ENCODE measurements around the gene ARID1A. TPM values are rescaled to one million over a fixed set of nuclear protein-coding genes. Genes with fewer than 3 reads are reported as not detected.
A peak's percentile ranks its signal among the peaks of the same experiment; 100 is the strongest.

Gene ARID1A
- total and polyA plus RNA-seq, 2 donors (not counting 3 experiments of a cell fraction or from before 2014, with no cell fraction given) = 36.9 to 77.2 TPM

GRCh38 chr1:26820784-26821269, 125.0 kb downstream of the ARID1A start:
- dilution Hi-C loops (cut with MboI; ENCODE audit: extremely low pct_ligation_motif_present, low sequenced_read_pairs) = no loop called here
- Histone ChIP-seq H3K36me3 (ENCODE audit: control insufficient read depth in 2 of 2, extremely low read depth in 1 of 2, insufficient read depth in 2 of 2, low read length in 2 of 2) (no peaks in the 10 kb centered on the region), H3K4me1 (ENCODE audit: control insufficient read depth, extremely low read depth, insufficient read depth, low read length) (no peaks in the 10 kb centered on the region), H3K27me3 (ENCODE audit: control insufficient read depth in 2 of 2, insufficient read depth in 2 of 2, low read length in 2 of 2) (no peaks in the 10 kb centered on the region), H3K4me2 (ENCODE audit: insufficient read depth, low read length) (no peak overlapping the region), H3K9ac (replicated peaks; ENCODE audit: extremely low read depth, insufficient read depth, low read length) (no peak overlapping the region), H3K79me2 (ENCODE audit: control insufficient read depth, insufficient read depth, low read length) (no peaks in the 10 kb centered on the region), H4K20me1 (replicated peaks; ENCODE audit: control insufficient read depth, extremely low read depth, insufficient read depth, low read length) (no peaks in the 10 kb centered on the region), H3K27ac (ENCODE audit: insufficient read depth, low read depth, low read length) (no peak overlapping the region), H3K4me3 (replicated peaks in 1 of 3; ENCODE audit: insufficient read depth in 1 of 3, low read depth in 1 of 3, low read length in 3 of 3) (no peak overlapping the region), H3K9me3 (replicated peaks; ENCODE audit: control insufficient read depth, insufficient read depth, low read length) (no peaks in the 10 kb centered on the region), H2AFZ (ENCODE audit: low read depth, low read length) (no peak overlapping the region), H3K9me1 (replicated peaks; ENCODE audit: control insufficient read depth, extremely low read depth, insufficient read depth, low read length) (no peaks in the 10 kb centered on the region)
- no peak for DNase-seq (ENCODE audit: low read depth, low spot score)
- TF ChIP-seq JUN (IDR thresholded peaks at IDR 0.05; ENCODE audit: borderline replicate concordance, insufficient read depth, insufficient read length, low read depth) = no peak
- no peak for TF ChIP-seq GATA2 (IDR thresholded peaks at IDR 0.05; ENCODE audit: insufficient read depth, insufficient read length, low read depth, low read length)
- TF ChIP-seq CTCF (IDR thresholded peaks at IDR 0.05; ENCODE audit: extremely low read depth in 1 of 2, insufficient read depth in 1 of 2, low read depth in 1 of 2, low read length in 2 of 2) = peak in 1 of 2 donors; percentile 7
- ChIA-PET CTCF (interaction anchor here (0.5 to 3.7 kb wide), 14 partner anchors 10 to 304 kb away, joined by 3 to 35 read pairs (median 4); no protein-coding TSS in a partner anchor), POLR2A (interaction anchor here (0.9 kb wide), 1 partner anchor 128 kb away, joined by 5 read pairs; no protein-coding TSS in a partner anchor)
- no TSS peak for BruUV-seq (replicated peaks)
- intact Hi-C loops (cut with micrococcal nuclease) = no loop called here
- FAIRE-seq = no peak

- H4K20me1 ChIP-seq (replicated peaks; ENCODE audit: control insufficient read depth, extremely low read depth, insufficient read depth, low read length) = no peaks in the 10 kb centered on the region
- TF ChIP-seq CTCF (IDR thresholded peaks at IDR 0.05; ENCODE audit: extremely low read depth in 1 of 2, insufficient read depth in 1 of 2, low read depth in 1 of 2, low read length in 2 of 2) (no peak), POLR2A (IDR thresholded peaks at IDR 0.05; ENCODE audit: low read depth, low read length) (no peak), POLR2AphosphoS5 (IDR thresholded peaks at IDR 0.05; ENCODE audit: insufficient read depth, low read depth, low read length) (no peak)
- no peak overlapping the region for H3K9ac ChIP-seq (replicated peaks; ENCODE audit: extremely low read depth, insufficient read depth, low read length)
- H3K27me3 ChIP-seq (ENCODE audit: control insufficient read depth in 2 of 2, insufficient read depth in 2 of 2, low read length in 2 of 2) = no peaks in the 10 kb centered on the region
- no peaks in the 10 kb centered on the region for H3K9me3 ChIP-seq (replicated peaks; ENCODE audit: control insufficient read depth, insufficient read depth, low read length)
- dilution Hi-C loops (cut with MboI; ENCODE audit: extremely low pct_ligation_motif_present, low sequenced_read_pairs) (no loop called here), intact Hi-C loops (cut with micrococcal nuclease) (no loop called here)
- peaks cover 11% of the 10 kb centered on the region for H3K4me1 ChIP-seq (ENCODE audit: control insufficient read depth, extremely low read depth, insufficient read depth, low read length)
- H2AFZ ChIP-seq (ENCODE audit: low read depth, low read length) = no peak overlapping the region
- peaks cover 10% of the 10 kb centered on the region for H3K79me2 ChIP-seq (ENCODE audit: control insufficient read depth, insufficient read depth, low read length)
- no peak for FAIRE-seq
- ChIA-PET POLR2A (interaction anchor here (0.7 kb wide), 2 partner anchors 28 to 323 kb away, joined by 5 to 7 read pairs; no protein-coding TSS in a partner anchor), CTCF (interaction anchor here (0.7 to 1.5 kb wide), 5 partner anchors 12 to 224 kb away, joined by 3 to 9 read pairs (median 5); no protein-coding TSS in a partner anchor)
- no peaks in the 10 kb centered on the region for H3K36me3 ChIP-seq (ENCODE audit: control insufficient read depth in 2 of 2, extremely low read depth in 1 of 2, insufficient read depth in 2 of 2, low read length in 2 of 2)
- no peaks in the 10 kb centered on the region for H3K9me1 ChIP-seq (replicated peaks; ENCODE audit: control insufficient read depth, extremely low read depth, insufficient read depth, low read length)
- no peak overlapping the region for H3K4me3 ChIP-seq (replicated peaks in 1 of 3; ENCODE audit: insufficient read depth in 1 of 3, low read depth in 1 of 3, low read length in 3 of 3)
- no peak overlapping the region for H3K4me2 ChIP-seq (ENCODE audit: insufficient read depth, low read length)
- DNase-seq (ENCODE audit: low read depth, low spot score) = no peak
- no TSS peak for BruUV-seq (replicated peaks)
- no peak overlapping the region for H3K27ac ChIP-seq (ENCODE audit: insufficient read depth, low read depth, low read length)
Observed at GRCh38 chr1:26822737-26823395, 127.1 kb downstream of the ARID1A start.
